ENCODE measurements around the gene AMER1.

The AMER1 gene

GRCh38 chrX:64196606-64197005 lies 8.9 kb downstream of the AMER1 start:
- TF ChIP-seq CTCF (IDR thresholded peaks at IDR 0.05), result no peak
- Histone ChIP-seq H3K4me3 (no peak overlapping the region), H3K36me3 (peaks cover 4 to 14% (median 6%) of the 10 kb centered on the region in 3 donors), H3K9me3 (no peaks in the 10 kb centered on the region), H3K4me1 (peaks cover 0 to 6% (median 0%) of the 10 kb centered on the region in 4 donors), H3K27me3 (no peaks in the 10 kb centered on the region), H3K27ac (no peak overlapping the region)
- no peak for DNase-seq
- intact Hi-C loops (cut with DNase I; ENCODE audit: low total_unique reads), result no loop called here

GRCh38 chrX:64195862-64196261 lies 9.6 kb downstream of the AMER1 start:
- DNase-seq, result no peak
- Histone ChIP-seq H3K27me3 (no peaks in the 10 kb centered on the region), H3K4me1 (peaks cover 0 to 6% (median 0%) of the 10 kb centered on the region in 4 donors), H3K27ac (no peak overlapping the region), H3K36me3 (peaks cover 4 to 21% (median 13%) of the 10 kb centered on the region in 3 donors), H3K4me3 (no peak overlapping the region), H3K9me3 (no peaks in the 10 kb centered on the region)
- intact Hi-C loops (cut with DNase I; ENCODE audit: low total_unique reads), result no loop called here
- no peak for TF ChIP-seq CTCF (IDR thresholded peaks at IDR 0.05)

GRCh38 chrX:64192673-64193072 lies 12.8 kb downstream of the AMER1 start:
- no peaks in the 10 kb centered on the region for H3K4me1 ChIP-seq
- peaks cover 4 to 31% (median 19%) of the 10 kb centered on the region in 3 donors for H3K36me3 ChIP-seq
- no peak for TF ChIP-seq CTCF (IDR thresholded peaks at IDR 0.05)
- no peak overlapping the region for H3K27ac ChIP-seq
- no peak for DNase-seq
- no peaks in the 10 kb centered on the region for H3K27me3 ChIP-seq
- intact Hi-C loops (cut with DNase I; ENCODE audit: low total_unique reads), result no loop called here
- H3K9me3 ChIP-seq, result no peaks in the 10 kb centered on the region
- H3K4me3 ChIP-seq, result no peak overlapping the region

- intact Hi-C loops (cut with DNase I; ENCODE audit: low total_unique reads), result no loop called here
- Histone ChIP-seq H3K27me3 (no peaks in the 10 kb centered on the region), H3K4me3 (no peak overlapping the region), H3K36me3 (peaks cover 4 to 31% (median 22%) of the 10 kb centered on the region in 3 donors), H3K4me1 (no peaks in the 10 kb centered on the region), H3K27ac (no peak overlapping the region), H3K9me3 (no peaks in the 10 kb centered on the region)
- no peak for DNase-seq
- no peak for TF ChIP-seq CTCF (IDR thresholded peaks at IDR 0.05)
Measured at GRCh38 chrX:64192040-64192439, 13.5 kb downstream of the AMER1 start.

GRCh38 chrX:64191281-64192010 lies 14.1 kb downstream of the AMER1 start:
- H3K36me3 ChIP-seq, result peaks cover 4 to 31% (median 24%) of the 10 kb centered on the region in 3 donors
- no peak overlapping the region for H3K27ac ChIP-seq
- no peak overlapping the region for H3K4me3 ChIP-seq
- no peaks in the 10 kb centered on the region for H3K9me3 ChIP-seq
- no peak for TF ChIP-seq CTCF (IDR thresholded peaks at IDR 0.05)
- no peaks in the 10 kb centered on the region for H3K4me1 ChIP-seq
- intact Hi-C loops (cut with DNase I; ENCODE audit: low total_unique reads), result no loop called here
- H3K27me3 ChIP-seq, result no peaks in the 10 kb centered on the region
- DNase-seq, result no peak
